Mucosa of stomach (tissue), 1 donor: ENCODE data around the gene BMP7.
"Not testable (repeated sequence)": the region's sequence is repeated elsewhere in the genome, so short reads cannot be mapped to it uniquely, and the experiment has no call there.

ENCODE experiments used
- H3K27me3 ChIP-seq: one replicate; pipeline ENCODE4 v1.7.0; 2013; ENCODE audit warnings: mild to moderate bottlenecking, low read length; ENCODE audit not compliant: control insufficient read depth, insufficient read depth
- H3K36me3 ChIP-seq: one replicate; pipeline ENCODE4 v1.7.0; 2013; ENCODE audit warnings: low read length; ENCODE audit not compliant: control insufficient read depth, insufficient read depth
- H3K4me1 ChIP-seq: one replicate; pipeline ENCODE4 v1.7.0; 2013; ENCODE audit warnings: mild to moderate bottlenecking, low read length; ENCODE audit not compliant: control insufficient read depth, insufficient read depth
- H3K4me3 ChIP-seq: one replicate; pipeline ENCODE4 v1.7.0; 2013; ENCODE audit warnings: low read length
- H3K9ac ChIP-seq: one replicate; pipeline ENCODE4 v1.7.0; 2013; ENCODE audit warnings: mild to moderate bottlenecking, low read length, moderate library complexity
- H3K9me3 ChIP-seq: one replicate; pipeline ENCODE4 v1.7.0; 2013; ENCODE audit warnings: mild to moderate bottlenecking, low read length, moderate library complexity; ENCODE audit not compliant: control insufficient read depth
- donor health status: Pancreatic carcinoma.

The BMP7 gene

DNA sequence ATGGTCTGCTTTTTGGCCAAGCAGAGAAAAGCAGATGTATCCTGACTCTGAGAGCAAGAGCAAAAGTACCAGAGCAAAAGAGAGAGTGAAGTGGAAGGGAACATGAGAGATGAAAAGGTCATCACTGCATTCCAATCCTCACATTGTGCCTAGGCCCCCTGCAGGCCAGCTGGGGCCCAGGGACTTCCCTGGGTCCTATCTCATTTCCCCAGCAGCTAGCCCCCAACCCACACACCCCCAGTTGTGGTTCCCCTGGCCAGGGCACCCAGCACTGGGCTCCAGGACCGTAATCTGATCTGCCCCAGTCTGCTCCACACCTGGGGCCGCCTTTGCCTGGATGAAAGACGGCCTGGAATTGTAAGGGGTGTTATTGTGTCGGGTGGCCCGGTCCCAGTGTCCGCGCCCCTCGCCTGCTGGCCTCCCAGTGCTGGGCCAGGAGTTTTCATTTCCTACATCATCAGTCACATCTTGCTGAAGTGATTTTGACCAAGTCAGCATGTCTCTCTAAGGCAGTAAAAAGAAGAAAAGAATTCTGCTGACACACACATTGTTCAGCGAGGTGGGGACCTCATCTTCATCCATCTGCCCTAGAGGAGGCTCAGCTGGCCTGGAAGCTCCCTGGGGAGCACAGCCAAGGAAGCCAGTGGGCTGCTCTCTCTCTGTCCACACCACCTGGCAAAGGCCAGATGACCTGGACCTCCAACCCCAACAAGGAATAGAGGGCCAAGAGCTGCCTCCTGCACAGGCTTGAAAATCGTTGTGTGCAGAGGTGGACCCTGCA, 4.0 kb upstream of the BMP7 start:
- no peaks in the 10 kb centered on the region for H3K36me3 ChIP-seq
- peaks cover 18% of the 10 kb centered on the region for H3K27me3 ChIP-seq
- H3K4me3 ChIP-seq, result no peak overlapping the region
- no peaks in the 10 kb centered on the region for H3K9me3 ChIP-seq
- H3K9ac ChIP-seq, result no peak overlapping the region
- peaks cover 2% of the 10 kb centered on the region for H3K4me1 ChIP-seq

DNA sequence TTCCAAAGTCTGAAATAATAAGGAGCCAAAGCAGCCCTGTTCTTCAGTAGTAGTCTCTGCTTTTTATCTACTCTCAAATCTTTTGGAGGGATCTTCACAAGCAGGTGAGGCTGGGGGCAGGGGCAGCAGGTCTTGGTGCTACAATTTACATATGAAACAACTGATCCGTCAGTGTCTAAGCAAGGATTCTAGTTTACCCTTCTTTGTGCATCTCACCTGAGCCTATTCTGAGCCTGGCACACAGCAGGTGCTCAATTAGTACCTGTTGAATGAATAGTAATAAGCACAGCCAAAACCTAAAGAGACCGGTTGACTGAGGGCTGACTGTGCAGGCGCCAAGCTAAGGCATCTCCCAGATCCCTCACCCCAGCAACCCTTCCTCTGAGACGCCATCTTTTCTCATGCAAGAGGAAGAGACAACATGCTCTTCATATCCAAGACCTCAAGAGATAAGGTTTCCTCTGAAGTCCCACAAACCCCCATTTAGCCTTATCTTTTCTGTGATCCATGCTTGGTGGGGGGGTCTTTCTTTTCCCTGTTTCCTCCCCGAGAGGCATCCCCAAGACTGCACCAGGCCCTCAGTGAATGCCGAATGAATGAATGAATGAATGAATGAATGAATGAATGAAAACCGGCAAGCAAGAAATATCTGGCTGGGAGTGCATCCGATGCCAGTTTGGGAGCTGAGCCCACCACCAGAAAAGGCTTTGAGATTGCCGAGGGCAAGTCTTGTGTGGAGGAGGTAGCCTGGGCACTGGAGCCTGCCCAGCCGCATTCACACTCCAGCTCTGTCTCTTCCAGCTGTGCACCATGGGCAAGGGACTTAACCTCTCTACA, 2.9 kb upstream of the BMP7 start:
- Histone ChIP-seq H3K9ac (no peak overlapping the region), H3K9me3 (no peaks in the 10 kb centered on the region), H3K36me3 (no peaks in the 10 kb centered on the region), H3K4me3 (no peak overlapping the region), H3K4me1 (peaks cover 8% of the 10 kb centered on the region), H3K27me3 (peaks cover 24% of the 10 kb centered on the region)

DNA sequence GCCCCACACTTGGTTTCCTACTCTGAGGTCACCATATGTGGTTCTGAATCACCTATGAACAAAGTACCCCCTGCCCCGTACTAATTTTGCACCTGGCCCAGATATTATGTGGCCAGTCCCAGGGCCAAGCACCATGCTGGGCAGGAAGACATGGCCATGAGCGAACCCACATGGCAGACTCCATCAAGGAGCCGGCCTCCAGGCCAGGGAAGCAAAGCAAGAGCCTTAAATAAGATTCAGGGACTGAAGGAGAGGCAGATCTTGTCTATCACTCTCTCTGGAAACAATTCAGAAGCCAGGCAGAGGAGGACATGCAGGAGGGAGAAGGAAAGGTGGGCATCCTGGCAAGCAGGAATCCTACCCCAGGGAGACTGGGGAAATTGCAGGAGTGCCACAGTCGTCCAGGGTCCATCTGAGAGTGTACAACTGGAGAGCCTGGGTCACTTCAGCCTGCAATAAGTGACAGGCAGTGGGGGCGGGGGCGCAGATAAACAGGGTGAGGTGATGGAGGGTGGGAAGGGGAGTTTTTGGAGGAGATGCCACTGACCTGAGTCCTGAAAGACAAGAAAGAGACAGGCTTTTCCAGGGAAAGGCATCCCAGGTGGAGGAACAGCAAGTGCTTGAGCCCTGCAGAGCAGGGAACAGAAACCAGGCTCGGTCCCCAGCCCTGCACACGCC, 2.1 kb upstream of the BMP7 start:
- Histone ChIP-seq H3K9ac (no peak overlapping the region), H3K36me3 (no peaks in the 10 kb centered on the region), H3K4me1 (peaks cover 17% of the 10 kb centered on the region), H3K4me3 (no peak overlapping the region), H3K27me3 (peaks cover 32% of the 10 kb centered on the region), H3K9me3 (no peaks in the 10 kb centered on the region)

DNA sequence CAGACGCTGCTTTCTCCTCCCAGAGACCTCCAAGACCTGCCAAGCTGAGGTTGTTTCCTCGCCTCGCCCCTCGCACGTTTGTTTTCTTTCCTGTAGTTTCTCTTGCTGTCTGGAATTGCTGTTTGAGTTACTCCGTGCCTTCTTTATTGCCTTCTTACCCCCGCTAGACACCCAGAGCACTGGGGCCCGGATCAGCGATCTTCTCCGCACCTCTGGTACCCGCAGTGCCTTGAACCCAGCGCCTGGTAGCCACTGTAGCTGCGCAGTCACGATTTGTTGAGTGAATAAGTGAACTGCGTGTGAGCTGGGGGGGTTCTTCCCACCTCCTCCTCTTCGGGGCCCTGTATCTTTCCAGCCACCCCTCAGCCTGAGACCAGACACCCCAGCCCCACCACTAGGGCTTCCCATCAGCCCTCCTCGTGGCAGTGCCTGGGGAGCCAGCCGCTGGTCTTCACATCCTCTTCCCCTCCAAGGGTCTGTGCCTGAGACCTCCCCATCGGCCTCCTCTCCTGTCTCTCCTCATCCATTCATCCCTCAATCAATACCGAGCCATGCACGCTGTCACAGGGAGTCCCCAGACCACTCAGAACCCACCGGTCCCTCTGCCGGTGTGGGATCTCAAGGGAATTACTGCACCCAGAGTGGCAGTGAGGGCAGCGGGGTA, 849 bp upstream of the BMP7 start:
- H3K27me3 ChIP-seq, result peaks cover 39% of the 10 kb centered on the region
- H3K36me3 ChIP-seq, result no peaks in the 10 kb centered on the region
- no peaks in the 10 kb centered on the region for H3K9me3 ChIP-seq
- peaks cover 22% of the 10 kb centered on the region for H3K4me1 ChIP-seq
- no peak overlapping the region for H3K4me3 ChIP-seq
- no peak overlapping the region for H3K9ac ChIP-seq

DNA sequence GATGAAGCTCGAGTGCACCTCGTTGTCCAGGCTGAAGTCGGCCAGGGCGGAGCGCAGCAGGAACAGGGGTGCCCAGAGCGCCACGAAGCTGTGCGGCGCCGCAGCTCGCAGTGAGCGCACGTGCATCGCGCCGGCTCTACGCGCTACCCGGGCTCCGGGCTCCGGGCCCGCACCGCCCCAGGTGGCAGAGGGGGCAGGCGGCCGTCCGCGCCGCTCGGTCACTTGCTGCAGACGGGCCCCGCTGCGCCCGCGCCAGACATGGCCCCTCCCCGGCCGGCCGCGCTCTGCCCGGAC, 497 bp downstream of the BMP7 start:
- no peak overlapping the region for H3K4me3 ChIP-seq
- no peaks in the 10 kb centered on the region for H3K36me3 ChIP-seq
- peaks cover 39% of the 10 kb centered on the region for H3K27me3 ChIP-seq
- no peaks in the 10 kb centered on the region for H3K9me3 ChIP-seq
- peaks cover 22% of the 10 kb centered on the region for H3K4me1 ChIP-seq
- H3K9ac ChIP-seq, result no peak overlapping the region

DNA sequence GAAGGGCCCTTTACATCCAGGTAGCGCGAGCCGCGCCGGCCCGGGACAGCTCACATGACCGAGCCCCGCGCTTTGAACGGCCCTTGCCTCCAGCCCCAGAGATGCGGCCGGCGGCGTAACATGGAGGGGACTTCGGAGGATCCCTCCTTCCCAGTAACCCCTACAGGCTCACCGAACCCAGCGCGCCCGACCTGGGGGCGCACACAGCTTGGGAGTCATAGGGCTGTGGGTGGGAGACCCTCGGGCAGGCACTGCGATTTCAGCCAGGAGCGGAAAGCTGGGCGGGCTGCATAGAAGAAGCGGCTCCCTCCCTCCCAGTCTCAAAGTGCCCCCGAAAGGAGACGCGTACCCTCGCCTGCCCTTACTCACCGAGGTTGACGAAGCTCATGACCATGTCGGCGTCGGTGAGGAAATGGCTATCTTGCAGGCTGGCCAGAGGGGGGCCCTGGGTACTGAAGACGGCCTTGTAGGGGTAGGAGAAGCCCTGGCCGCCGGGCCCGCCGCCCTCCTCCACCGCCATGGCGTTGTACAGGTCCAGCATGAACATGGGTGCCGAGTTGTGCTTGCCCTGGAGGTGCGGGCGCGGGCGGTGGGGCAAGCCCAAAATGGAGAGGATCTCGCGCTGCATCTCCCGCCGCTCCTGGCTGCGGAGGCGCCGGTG, 975 bp downstream of the BMP7 start:
- H3K9ac ChIP-seq, result no peak overlapping the region
- H3K9me3 ChIP-seq, result no peaks in the 10 kb centered on the region
- H3K4me1 ChIP-seq, result peaks cover 22% of the 10 kb centered on the region
- H3K36me3 ChIP-seq, result no peaks in the 10 kb centered on the region
- peaks cover 41% of the 10 kb centered on the region for H3K27me3 ChIP-seq
- no peak overlapping the region for H3K4me3 ChIP-seq

DNA sequence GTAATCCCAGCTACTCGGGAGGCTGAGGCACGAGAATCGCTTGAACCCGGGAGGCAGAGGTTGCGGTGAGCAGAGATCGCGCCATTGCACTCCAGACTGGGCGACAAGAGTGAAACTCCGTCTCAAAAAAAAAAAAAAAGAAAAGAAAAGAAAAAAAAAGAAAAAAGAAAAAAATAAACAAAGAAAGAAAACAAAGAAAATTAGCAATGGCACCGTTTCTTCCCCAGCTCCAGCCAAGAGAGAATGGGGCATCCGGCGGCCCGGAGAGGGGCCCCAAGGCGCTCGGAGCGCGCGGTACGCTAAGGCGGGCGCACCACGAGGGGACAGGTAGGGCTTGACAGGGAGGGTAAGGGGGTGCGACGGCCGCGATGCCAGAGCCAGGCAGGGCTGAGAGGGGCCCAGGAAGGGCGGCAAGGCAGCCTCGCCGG, 1.5 kb downstream of the BMP7 start:
- not testable (repeated sequence) for H3K36me3 ChIP-seq, H3K4me3 ChIP-seq, H3K9ac ChIP-seq, H3K9me3 ChIP-seq
- peaks cover 22% of the 10 kb centered on the region for H3K4me1 ChIP-seq
- H3K27me3 ChIP-seq, result peaks cover 46% of the 10 kb centered on the region

DNA sequence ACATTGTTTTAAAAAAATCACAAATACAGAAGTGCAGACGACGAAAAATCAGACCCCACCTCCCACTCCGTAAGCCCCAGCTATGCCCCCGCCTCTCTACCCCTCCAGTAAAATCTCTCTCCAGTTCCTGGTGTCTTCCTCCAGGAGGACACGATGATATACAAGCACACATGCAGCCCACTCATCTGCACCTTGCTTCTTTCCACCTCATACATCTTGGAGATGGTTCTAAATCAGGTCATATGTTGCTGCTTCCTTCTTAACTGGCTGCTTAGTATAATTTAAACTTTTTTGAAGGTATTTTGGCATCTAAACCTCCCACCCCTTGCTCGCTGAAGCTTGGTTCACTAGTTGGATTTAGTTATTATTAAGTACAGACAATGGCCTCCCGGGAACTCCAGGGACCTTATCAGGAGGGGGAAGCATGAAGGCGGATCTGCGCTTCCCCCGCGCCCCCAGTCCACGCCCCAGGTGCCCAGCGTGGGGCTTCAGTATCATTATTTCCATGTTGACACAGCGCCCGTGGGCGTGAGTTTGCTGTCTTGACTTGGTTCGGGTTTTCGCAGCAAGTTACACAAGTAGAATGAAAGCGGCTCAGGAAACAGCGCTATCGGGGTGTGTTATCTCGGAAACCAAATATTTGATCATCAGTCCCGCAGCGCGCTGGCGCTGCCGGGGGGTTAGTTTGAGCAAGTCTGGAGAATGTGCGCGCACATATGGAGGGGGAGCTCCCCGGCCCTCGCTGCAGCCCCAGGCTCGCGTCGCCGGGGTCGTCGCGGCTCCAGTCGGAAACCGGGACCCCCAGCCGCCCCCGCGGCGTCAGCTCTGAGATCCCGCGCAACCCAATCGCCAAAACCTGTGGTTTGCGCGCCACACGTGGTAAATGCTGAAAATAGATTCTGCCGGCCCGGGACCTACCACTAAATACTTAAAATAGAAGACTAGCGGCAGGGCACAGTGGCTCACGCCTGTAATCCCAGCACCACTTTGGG, 2.3 kb downstream of the BMP7 start:
- H3K9ac ChIP-seq, result no peak overlapping the region
- peaks cover 51% of the 10 kb centered on the region for H3K27me3 ChIP-seq
- no peaks in the 10 kb centered on the region for H3K9me3 ChIP-seq
- no peaks in the 10 kb centered on the region for H3K36me3 ChIP-seq
- H3K4me3 ChIP-seq, result no peak overlapping the region
- peaks cover 22% of the 10 kb centered on the region for H3K4me1 ChIP-seq

DNA sequence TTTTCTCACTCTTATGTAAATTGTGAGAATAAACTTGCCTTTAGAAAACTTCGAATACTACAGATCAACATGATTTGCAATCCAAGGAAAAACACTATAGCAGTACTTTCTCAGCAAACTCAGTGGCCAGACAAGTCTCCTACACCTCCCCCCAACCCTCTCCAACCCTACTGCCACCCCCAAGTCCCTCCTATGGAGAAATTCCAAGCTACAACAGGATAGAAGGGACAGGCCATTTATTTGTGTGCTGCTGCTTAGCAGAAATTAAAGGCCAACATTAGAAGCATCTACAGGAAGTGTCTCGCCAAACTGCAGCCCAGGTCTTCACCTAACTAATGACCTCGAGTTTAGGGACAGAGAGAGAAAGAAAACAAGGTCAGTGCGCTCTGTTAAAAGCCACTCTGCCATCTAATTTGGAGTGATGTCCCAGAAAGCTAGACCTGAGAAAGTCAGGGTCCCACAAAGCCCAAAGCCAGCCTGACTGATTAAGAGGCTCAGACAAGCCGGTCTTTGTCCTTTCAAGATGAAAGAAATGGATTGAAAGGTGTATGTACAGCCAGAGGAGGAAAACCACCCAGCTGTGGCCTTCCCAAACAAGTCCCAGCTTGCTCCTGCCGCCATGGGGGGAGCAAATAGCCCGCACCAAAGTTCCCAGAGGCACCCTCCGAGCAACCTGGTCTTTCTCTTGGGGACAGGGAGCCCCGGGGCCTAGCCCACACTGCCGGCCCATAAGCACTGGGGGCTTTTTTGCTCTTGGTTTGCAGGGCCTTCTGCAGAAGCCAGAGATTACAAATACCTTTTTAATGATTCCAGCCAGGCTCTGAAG, 3.4 kb downstream of the BMP7 start:
- Histone ChIP-seq H3K9ac (no peak overlapping the region), H3K9me3 (no peaks in the 10 kb centered on the region), H3K36me3 (no peaks in the 10 kb centered on the region), H3K27me3 (peaks cover 47% of the 10 kb centered on the region), H3K4me3 (no peak overlapping the region), H3K4me1 (peaks cover 22% of the 10 kb centered on the region)

DNA sequence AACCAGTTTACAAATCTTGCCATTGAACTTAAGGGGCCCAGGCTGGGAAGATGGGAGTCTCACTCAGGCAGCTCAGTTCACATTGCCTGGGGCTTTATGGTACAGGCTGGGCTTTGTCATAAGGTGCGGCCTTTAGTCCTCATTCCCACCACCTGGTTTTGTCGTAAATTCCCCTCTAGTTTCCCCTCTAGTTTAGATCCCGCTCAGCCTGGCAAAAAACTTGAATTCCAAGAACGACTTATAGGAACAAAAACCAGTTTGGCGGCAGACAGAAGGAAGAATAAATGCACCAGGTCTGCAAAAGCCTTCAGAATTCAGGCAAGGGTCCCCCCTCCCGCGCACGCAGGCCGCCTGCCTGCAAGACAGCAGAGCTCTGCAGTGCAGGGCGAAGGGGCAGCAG, 4.1 kb downstream of the BMP7 start:
- H3K4me3 ChIP-seq, result no peak overlapping the region
- H3K4me1 ChIP-seq, result peaks cover 22% of the 10 kb centered on the region
- H3K36me3 ChIP-seq, result no peaks in the 10 kb centered on the region
- H3K27me3 ChIP-seq, result peaks cover 40% of the 10 kb centered on the region
- H3K9me3 ChIP-seq, result no peaks in the 10 kb centered on the region
- no peak overlapping the region for H3K9ac ChIP-seq
